GM18505 (cell line): ENCODE results near the gene AHCY.
"Not testable (repeated sequence)": the region's sequence is repeated elsewhere in the genome, so short reads cannot be mapped to it uniquely, and the experiment has no call there.

Source experiments
- ATAC-seq: cut with Tn5 transposase; IDR thresholded peaks from one replicate; pipeline ENCODE4 v1.9.1; 2021; ENCODE audit not compliant: unreplicated experiment
- POLR2A ChIP-seq: IDR thresholded peaks from 4 replicates; pipeline ENCODE4 v1.6.1; 2011; ENCODE audit warnings: borderline replicate concordance; ENCODE audit not compliant: insufficient read depth, insufficient read length; ENCODE audit errors: extremely low read depth

AHCY gene

GRCh38 chr20:34312024-34312460 is 8.9 kb upstream of the AHCY start:
- TF ChIP-seq POLR2A: no peak
- ATAC-seq: no peak

GRCh38 chr20:34311118-34312023 is 8.2 kb upstream of the AHCY start:
- no peak for TF ChIP-seq POLR2A
- ATAC-seq: no peak

- no peak for TF ChIP-seq POLR2A
- no peak for ATAC-seq
These were observed 7.4 kb upstream of the AHCY start for GRCh38 chr20:34310481-34311117.

GRCh38 chr20:34309691-34310090 is 6.5 kb upstream of the AHCY start:
- no peak for TF ChIP-seq POLR2A
- no peak for ATAC-seq

- no peak for ATAC-seq
- no peak for TF ChIP-seq POLR2A
These were observed 2.4 kb upstream of the AHCY start for GRCh38 chr20:34305333-34306230.

GRCh38 chr20:34302312-34302722 is 838 bp downstream of the AHCY start:
- no peak for ATAC-seq
- no peak for TF ChIP-seq POLR2A

GRCh38 chr20:34301587-34302311 is 1.4 kb downstream of the AHCY start:
- no peak for ATAC-seq
- no peak for TF ChIP-seq POLR2A

GRCh38 chr20:34300809-34301586 is 2.2 kb downstream of the AHCY start:
- no peak for ATAC-seq
- no peak for TF ChIP-seq POLR2A

- no peak for TF ChIP-seq POLR2A
- ATAC-seq: no peak
These were observed 2.8 kb downstream of the AHCY start for GRCh38 chr20:34300256-34300806.

GRCh38 chr20:34299556-34300255 is 3.4 kb downstream of the AHCY start:
- no peak for TF ChIP-seq POLR2A
- no peak for ATAC-seq

- ATAC-seq: not testable (repeated sequence)
These were observed 4.8 kb downstream of the AHCY start for GRCh38 chr20:34298294-34298784.

GRCh38 chr20:34296468-34296867 is 6.7 kb downstream of the AHCY start:
- ATAC-seq: no peak
- TF ChIP-seq POLR2A: no peak

GRCh38 chr20:34295284-34295683 is 7.9 kb downstream of the AHCY start:
- TF ChIP-seq POLR2A: no peak
- ATAC-seq: no peak
